Body of pancreas (tissue), 4 donors: Measurements from ENCODE around the gene ADD1.

Experiments
- CTCF ChIP-seq, 7 experiments: fragments of 450-650 bp in 4 of 7; fragments of 200-600 bp in 3 of 7; sonication (generic) in 3 of 7; IDR thresholded peaks; one replicate each; pipeline ENCODE4 v1.5.1; 2016 to 2019; ENCODE audit warnings: antibody characterized with exemption in 7 of 7
- POLR2A ChIP-seq, 3 donors: fragments of 450-650 bp; IDR thresholded peaks; one replicate each; pipeline ENCODE4 v1.6.1; 2016; ENCODE audit warnings: antibody characterized with exemption in 3 of 3, mild to moderate bottlenecking in 2 of 3

DNA sequence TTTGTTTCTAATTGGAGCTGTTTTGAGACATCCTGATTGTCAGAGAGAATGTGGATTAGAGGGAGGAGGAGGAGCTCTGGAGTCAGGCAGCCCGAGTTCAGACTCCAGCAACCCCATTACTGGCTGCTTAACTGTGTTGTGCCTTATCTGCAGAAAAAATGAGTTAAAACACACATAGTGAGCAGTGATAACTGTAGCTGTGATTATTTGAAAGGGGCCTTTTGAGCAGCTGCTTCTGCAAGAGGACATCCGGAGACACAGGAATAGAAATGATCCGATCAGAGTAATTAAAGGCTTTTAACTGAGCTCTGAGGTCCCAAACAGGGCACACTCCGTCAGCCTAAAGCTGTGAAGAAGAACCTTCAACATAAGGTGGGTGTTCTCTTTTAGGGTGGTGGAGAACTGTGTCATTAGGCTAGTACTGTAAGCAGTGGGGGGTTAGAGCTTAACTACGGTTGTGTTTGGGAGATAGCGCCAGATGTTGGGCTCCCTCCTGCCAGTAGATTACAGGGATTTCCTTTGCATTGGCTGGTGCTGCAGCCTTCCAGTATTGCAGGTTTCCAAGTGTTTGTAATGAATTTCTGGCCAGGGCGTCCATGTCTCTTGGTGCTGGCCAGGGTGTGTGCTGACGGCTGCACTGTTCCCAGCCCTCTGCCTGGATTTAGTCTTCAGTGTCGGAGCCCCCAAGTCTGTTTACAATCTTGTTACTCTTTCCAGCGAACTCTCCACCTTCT, 24.3 kb downstream of the ADD1 start:
- TF ChIP-seq POLR2A (IDR thresholded peaks at IDR 0.05) (no peak), CTCF (IDR thresholded peaks at IDR 0.05) (no peak)
